A673 (cell line): ENCODE measurements around the gene AKTIP.

ENCODE experiments used
- CTCF ChIP-seq: fragments of 300-800, 200-600 bp; sonication (generic); conservative IDR thresholded peaks from 2 replicates; pipeline ENCODE4 v1.5.1; 2017; ENCODE audit warnings: low read depth, mild to moderate bottlenecking, antibody characterized with exemption, low read length, moderate library complexity, mixed read lengths
- EZH2 ChIP-seq: fragments of 200-600 bp; sonication (generic); IDR thresholded peaks from 2 replicates; pipeline ENCODE4 v1.6.1; 2017; ENCODE audit warnings: borderline replicate concordance, low read depth, mild to moderate bottlenecking, mixed read lengths, antibody characterized with exemption, low read length; ENCODE audit not compliant: poor library complexity, severe bottlenecking

GRCh38 chr16:53465606-53466280 is 37.3 kb downstream of the AKTIP start:
- TF ChIP-seq CTCF (no peak), EZH2 (no peak)
